GM12878 (cell line): ENCODE data around the gene DDIT4. TPM values are rescaled to one million over a fixed set of nuclear protein-coding genes. Genes with fewer than 3 reads are reported as not detected.
"Not testable (repeated sequence)": the region's sequence is repeated elsewhere in the genome, so short reads cannot be mapped to it uniquely, and the experiment has no call there.

Source experiments
- ATAC-seq: fragments of 200-7000 bp; cut with Tn5 transposase; 3 replicates; pipeline ENCODE4 v1.9.1; 2020; ENCODE audit warnings: mild to moderate bottlenecking, moderate library complexity
- BruUV-seq: library from RNA; stranded (reverse); fragments of 400-500 nt; replicated peaks from 2 replicates; lab custom pipeline; 2021; lab: Mats Ljungman, UMichigan
- CTCF ChIA-PET: fragments of 300-600 bp; sonication (Branson Sonifier 250); formaldehyde crosslinking; extraction: SDS; loops from one replicate; lab custom pipeline; 2021; ENCODE audit warnings: inconsistent platforms; lab: Yijun Ruan, JAX
- POLR2A ChIA-PET: fragments of 350-600 bp; formaldehyde crosslinking; extraction: SDS; loops from one replicate; lab custom pipeline; 2021; ENCODE audit warnings: inconsistent platforms; lab: Charles Lee
- RAD21 ChIA-PET: fragments of 300-600 bp; sonication (Branson Sonifier 250); formaldehyde crosslinking; loops from one replicate; lab custom pipeline; 2023; ENCODE audit warnings: antibody characterized with exemption; ENCODE audit not compliant: unreplicated experiment; lab: Charles Lee
- SMC1A ChIA-PET: fragments of 300-600 bp; sonication (Branson Sonifier 250); formaldehyde crosslinking; loops from one replicate; lab custom pipeline; 2023; ENCODE audit not compliant: unreplicated experiment, uncharacterized antibody; lab: Charles Lee
- DNase-seq: peaks from one replicate; pipeline ENCODE4 v3.0.0-alpha.2; 2011; ENCODE audit warnings: low read depth, low spot score
- FAIRE-seq: peaks from 3 replicates; lab custom pipeline; 2011; peaks lifted over from hg19 to GRCh38; lab: Jason Lieb, UNC
- H2AFZ ChIP-seq: 2 replicates; pipeline ENCODE4 v1.6.0; 2011; ENCODE audit warnings: low read depth, low read length, control low read depth; ENCODE audit not compliant: control insufficient read depth
- H3K27ac ChIP-seq: 2 replicates; pipeline ENCODE4 v1.5.1; 2011; ENCODE audit warnings: control low read depth; ENCODE audit not compliant: control insufficient read depth, insufficient read depth
- H3K27me3 ChIP-seq, 2 experiments: replicated peaks in 1 of 2; 2 replicates each; pipeline versions ENCODE4 v1.6.0 to v1.6.1; 2011; ENCODE audit warnings: low read length in 1 of 2; ENCODE audit not compliant: control insufficient read depth in 2 of 2, insufficient read depth in 2 of 2
- H3K36me3 ChIP-seq, 2 experiments: 2 replicates each; pipeline ENCODE4 v1.5.1; 2011; ENCODE audit warnings: low read length in 1 of 2; ENCODE audit not compliant: control insufficient read depth in 2 of 2, insufficient read depth in 2 of 2
- H3K4me1 ChIP-seq: 2 replicates; pipeline ENCODE4 v1.6.1; 2011; ENCODE audit warnings: mild to moderate bottlenecking, low read length, moderate library complexity, mixed read lengths; ENCODE audit not compliant: control insufficient read depth, insufficient read depth
- H3K4me2 ChIP-seq: 2 replicates; pipeline ENCODE4 v1.6.0; 2011; ENCODE audit warnings: control low read depth; ENCODE audit not compliant: control insufficient read depth, insufficient read depth
- H3K4me3 ChIP-seq: fragments of 200-600 bp; sonication (generic); 2 replicates; pipeline ENCODE4 v1.5.1; 2016
- H3K79me2 ChIP-seq: 2 replicates; pipeline ENCODE4 v1.6.0; 2011; ENCODE audit warnings: low read length; ENCODE audit not compliant: control insufficient read depth, insufficient read depth
- H3K9ac ChIP-seq: 2 replicates; pipeline ENCODE4 v1.8.0; 2011; ENCODE audit warnings: low read length, control low read depth, mixed read lengths; ENCODE audit not compliant: control insufficient read depth, insufficient read depth
- H3K9me3 ChIP-seq: replicated peaks from 3 replicates; pipeline ENCODE4 v1.5.1; 2011; ENCODE audit warnings: mild to moderate bottlenecking, low read length; ENCODE audit not compliant: control insufficient read depth, insufficient read depth
- H4K20me1 ChIP-seq: 2 replicates; pipeline ENCODE4 v1.6.0; 2011; ENCODE audit not compliant: control insufficient read depth, insufficient read depth
- EED ChIP-seq: sonication (generic); IDR thresholded peaks from 2 replicates; pipeline ENCODE4 v1.6.1; 2016; ENCODE audit warnings: antibody characterized with exemption, low read depth
- EGR1 ChIP-seq, 2 experiments: IDR thresholded peaks; 1 replicate in 1 of 2; 2 replicates in 1 of 2; pipeline ENCODE4 v1.6.1; 2011 to 2012; ENCODE audit warnings: low read depth in 2 of 2, low read length in 2 of 2, borderline replicate concordance in 1 of 2, mild to moderate bottlenecking in 1 of 2, moderate library complexity in 1 of 2
- RB1 ChIP-seq: fragments of 450-650 bp; formaldehyde crosslinking; IDR thresholded peaks from 2 replicates; pipeline ENCODE4 v1.6.1; 2017; ENCODE audit warnings: mild to moderate bottlenecking, borderline replicate concordance
- WGBS: methylation state at CpG from one replicate; pipeline ENCODE4 v1.1.6; 2016; ENCODE audit warnings: low lambda C conversion rate; ENCODE audit not compliant: insufficient replicate concordance, insufficient coverage; ENCODE audit errors: missing lambda C conversion rate; 5-methylcytosine and 5-hydroxymethylcytosine counted together
- in situ Hi-C: fragments of 300-500 bp; cut with MboI; formaldehyde crosslinking; loops from 9 replicates; pipeline ENCODE4 v1.14.3; 2018; ENCODE audit warnings: mixed read lengths
- intact Hi-C: fragments of 100-400 bp; cut with micrococcal nuclease; formaldehyde crosslinking; loops from one replicate; pipeline ENCODE4 v1.14.2; 2022; ENCODE audit not compliant: unreplicated experiment
- polyA plus RNA-seq, 11 experiments: library from polyadenylated mRNA; depleted of rRNA in 4 of 11; unstranded in 6 of 11; stranded (reverse) in 5 of 11; fragments of >200 nt; fragmentation: Nextera tagmentation in 4 of 11; fragmentation: Illumina TruSeq in 1 of 11; extraction: Ambion mirVana in 4 of 11; extraction: Trizol in 1 of 11; gene quantifications; 1 replicate in 1 of 11; 2 replicates in 10 of 11; pipeline versions ENCODE4 v1.2.1 to v1.2.3, GENCODE V29; 2011 to 2016; ENCODE audit warnings: inconsistent platforms in 2 of 11, missing spikeins in 2 of 11, low read depth in 1 of 11
- total RNA-seq, 4 experiments: library from RNA; depleted of rRNA in 3 of 4; stranded (reverse); fragments of >200 nt in 3 of 4; fragmentation: Illumina TruSeq in 1 of 4; extraction: Trizol in 1 of 4; gene quantifications; 2 replicates each; pipeline versions ENCODE4 v1.2.1 to v1.2.3, GENCODE V29; 2013 to 2021
- TF ChIP-seq, protein P1 (sequence below): IDR thresholded peaks from 2 replicates; pipeline ENCODE4 v1.6.1; 2012; ENCODE audit warnings: low read depth, low read length, improper control_type of control experiment

Gene DDIT4
- total and polyA plus RNA-seq, 10 of the 15 experiments (the other 5 are each of a cell fraction or from before 2014, with no cell fraction given), result 2.1 to 277 (median 183) TPM

DNA sequence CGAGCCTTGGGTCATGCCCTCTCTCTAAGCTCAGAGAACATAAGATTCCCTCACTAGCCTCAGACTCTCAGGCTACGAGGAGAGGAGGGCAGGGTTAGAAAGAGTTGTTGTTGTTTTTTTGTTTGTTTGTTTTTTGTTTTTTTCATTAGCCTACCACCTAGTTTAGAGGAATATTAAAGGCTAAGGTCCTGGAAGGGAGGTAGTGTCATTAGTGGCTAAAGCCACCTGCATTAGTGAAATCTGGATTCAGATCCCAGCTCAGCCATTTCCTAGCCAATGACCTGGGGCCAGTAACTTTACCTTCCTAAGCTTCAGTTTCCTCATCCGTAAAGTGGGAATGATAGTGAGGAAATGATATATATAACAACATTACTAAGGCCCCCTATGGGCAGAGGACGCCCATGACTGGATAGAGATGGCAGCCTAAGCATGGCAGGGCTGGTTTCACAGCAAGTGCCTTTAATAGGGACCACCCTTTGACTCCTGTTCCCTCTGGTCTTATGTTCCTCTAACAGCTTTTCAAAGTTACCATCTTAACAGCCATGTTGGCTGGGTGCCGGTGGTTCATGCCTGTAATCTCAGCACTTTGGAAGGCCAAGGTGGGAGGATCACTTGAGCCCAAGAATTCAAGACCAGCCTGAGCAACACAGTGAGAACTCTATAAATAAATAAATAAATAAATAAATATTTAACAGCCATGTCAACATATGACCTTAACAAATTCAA is 5.1 kb downstream of the DDIT4 start (continued):
- TF ChIP-seq, protein P1, sequence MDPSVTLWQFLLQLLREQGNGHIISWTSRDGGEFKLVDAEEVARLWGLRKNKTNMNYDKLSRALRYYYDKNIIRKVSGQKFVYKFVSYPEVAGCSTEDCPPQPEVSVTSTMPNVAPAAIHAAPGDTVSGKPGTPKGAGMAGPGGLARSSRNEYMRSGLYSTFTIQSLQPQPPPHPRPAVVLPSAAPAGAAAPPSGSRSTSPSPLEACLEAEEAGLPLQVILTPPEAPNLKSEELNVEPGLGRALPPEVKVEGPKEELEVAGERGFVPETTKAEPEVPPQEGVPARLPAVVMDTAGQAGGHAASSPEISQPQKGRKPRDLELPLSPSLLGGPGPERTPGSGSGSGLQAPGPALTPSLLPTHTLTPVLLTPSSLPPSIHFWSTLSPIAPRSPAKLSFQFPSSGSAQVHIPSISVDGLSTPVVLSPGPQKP, result no peak
- TF ChIP-seq EED, result no peak
- TF ChIP-seq RB1, result no peak
- TF ChIP-seq EGR1 (IDR thresholded peaks at IDR 0.05; ENCODE audit: borderline replicate concordance in 1 of 2, low read depth in 2 of 2, low read length in 2 of 2), result no peak
- TF ChIP-seq, all 136 proteins: peak for 0

GRCh38 chr10:72279587-72279986 is 5.9 kb downstream of the DDIT4 start:
- POLR2A ChIA-PET, result interaction anchor here (0.9 to 13.9 kb wide), 5 partner anchors 13 to 146 kb away, joined by 3 to 267 read pairs (median 4); no protein-coding TSS in a partner anchor
- ATAC-seq, FAIRE-seq, H3K27me3 ChIP-seq, H3K9ac ChIP-seq, H3K4me3 ChIP-seq, DNase-seq, intact Hi-C loops, H3K36me3 ChIP-seq, H3K4me2 ChIP-seq, H3K27ac ChIP-seq, H2AFZ ChIP-seq, H3K4me1 ChIP-seq, H3K9me3 ChIP-seq, BruUV-seq, in situ Hi-C loops: not testable (repeated sequence)
- RAD21 ChIA-PET, result interaction anchor here (1.0 to 3.3 kb wide), 3 partner anchors 10 to 52 kb away, joined by 3 to 8 read pairs (median 8); no protein-coding TSS in a partner anchor
- SMC1A ChIA-PET, result interaction anchor here (0.6 to 12.9 kb wide), 3 partner anchors 13 to 41 kb away, joined by 3 to 275 read pairs (median 4); no protein-coding TSS in a partner anchor
- Histone ChIP-seq H3K79me2 (peaks cover 21% of the 10 kb centered on the region), H4K20me1 (peaks cover 11% of the 10 kb centered on the region)
- CTCF ChIA-PET, result interaction anchor here (1.3 to 11.3 kb wide), 2 partner anchors 55 to 154 kb away, joined by 3 to 275 read pairs; no protein-coding TSS in a partner anchor
- WGBS, result 86% methylated on average over 7 of the region's 7 CpGs
